ENCODE measurements around the gene CXCL17.

- TF ChIP-seq CTCF (IDR thresholded peaks at IDR 0.05) = no peak
- no peak for TF ChIP-seq POLR2A (IDR thresholded peaks at IDR 0.05)
Observed at GRCh38 chr19:42386974-42387707, 55.6 kb downstream of the CXCL17 start.
